ENCODE results near the gene KIF2C.
"Not testable (repeated sequence)": the region's sequence is repeated elsewhere in the genome, so short reads cannot be mapped to it uniquely, and the experiment has no call there.

Gene KIF2C

GRCh38 chr1:44724955-44725698, 14.5 kb upstream of the KIF2C start:
- Mint-ChIP-seq H3K27me3 (ENCODE audit: low read depth) (no peaks in the 10 kb centered on the region), H3K27ac (peak overlapping the region; percentile 43), H3K4me1 (ENCODE audit: low read depth) (peaks cover 47% of the 10 kb centered on the region), H3K4me3 (peak overlapping the region; percentile 64), H3K36me3 (ENCODE audit: low read depth) (peaks cover 1% of the 10 kb centered on the region), H3K9me3 (no peaks in the 10 kb centered on the region)

GRCh38 chr1:44730741-44731512, 8.7 kb upstream of the KIF2C start, which contains the start of gene RNU5D-1:
Gene RNU5D-1, minus strand, starts transcription at chr1:44731170.
- Mint-ChIP-seq H3K9me3 (no peaks in the 10 kb centered on the region), H3K27ac (peak within 1 kb of the TSS; percentile 99), H3K27me3 (ENCODE audit: low read depth) (no peaks in the 10 kb centered on the region), H3K4me3 (peak within 1 kb of the TSS; percentile 79), H3K36me3 (ENCODE audit: low read depth) (no peaks in the 10 kb centered on the region), H3K4me1 (ENCODE audit: low read depth) (peaks cover 27% of the 10 kb centered on the region)

GRCh38 chr1:44733365-44733764, 6.3 kb upstream of the KIF2C start:
- Mint-ChIP-seq H3K27me3 (ENCODE audit: low read depth) (no peaks in the 10 kb centered on the region), H3K9me3 (no peaks in the 10 kb centered on the region), H3K4me1 (ENCODE audit: low read depth) (peaks cover 16% of the 10 kb centered on the region), H3K36me3 (ENCODE audit: low read depth) (no peaks in the 10 kb centered on the region), H3K4me3 (no peak overlapping the region), H3K27ac (no peak overlapping the region)

- Mint-ChIP-seq H3K27me3 (ENCODE audit: low read depth) (no peaks in the 10 kb centered on the region), H3K9me3 (no peaks in the 10 kb centered on the region), H3K36me3 (ENCODE audit: low read depth) (no peaks in the 10 kb centered on the region), H3K4me3 (no peak overlapping the region), H3K4me1 (ENCODE audit: low read depth) (peaks cover 16% of the 10 kb centered on the region), H3K27ac (no peak overlapping the region)
Observed at GRCh38 chr1:44733784-44734183, 5.9 kb upstream of the KIF2C start.

GRCh38 chr1:44735992-44736391, 3.6 kb upstream of the KIF2C start:
- H3K27ac Mint-ChIP-seq = no peak overlapping the region
- no peaks in the 10 kb centered on the region for H3K27me3 Mint-ChIP-seq (ENCODE audit: low read depth)
- peaks cover 15% of the 10 kb centered on the region for H3K4me1 Mint-ChIP-seq (ENCODE audit: low read depth)

GRCh38 chr1:44738953-44739306, 707 bp upstream of the KIF2C start:
- Mint-ChIP-seq H3K4me1 (ENCODE audit: low read depth) (peaks cover 22% of the 10 kb centered on the region), H3K4me3 (peak overlapping the region; percentile 89), H3K36me3 (ENCODE audit: low read depth) (peaks cover 13% of the 10 kb centered on the region), H3K27ac (peak overlapping the region; percentile 83)
- H3K9me3 Mint-ChIP-seq; H3K27me3 Mint-ChIP-seq (ENCODE audit: low read depth): not testable (repeated sequence)

More at GRCh38 chr1:44735992-44736391, 3.6 kb upstream of the KIF2C start:
- Mint-ChIP-seq H3K9me3 (no peaks in the 10 kb centered on the region), H3K36me3 (ENCODE audit: low read depth) (peaks cover 1% of the 10 kb centered on the region), H3K4me3 (no peak overlapping the region)

GRCh38 chr1:44740179-44740617, 561 bp downstream of the KIF2C start:
- Mint-ChIP-seq H3K9me3 (no peaks in the 10 kb centered on the region), H3K27me3 (ENCODE audit: low read depth) (no peaks in the 10 kb centered on the region), H3K36me3 (ENCODE audit: low read depth) (peaks cover 14% of the 10 kb centered on the region), H3K4me1 (ENCODE audit: low read depth) (peaks cover 29% of the 10 kb centered on the region), H3K27ac (peak overlapping the region; percentile 83), H3K4me3 (peak overlapping the region; percentile 89)

- Mint-ChIP-seq H3K4me1 (ENCODE audit: low read depth) (peaks cover 38% of the 10 kb centered on the region), H3K4me3 (peak overlapping the region; percentile 67), H3K27ac (peak overlapping the region; percentile 80), H3K27me3 (ENCODE audit: low read depth) (no peaks in the 10 kb centered on the region), H3K36me3 (ENCODE audit: low read depth) (peaks cover 25% of the 10 kb centered on the region), H3K9me3 (no peaks in the 10 kb centered on the region)
Observed at GRCh38 chr1:44743211-44743610, 3.6 kb downstream of the KIF2C start.

GRCh38 chr1:44747878-44748277, 8.2 kb downstream of the KIF2C start:
- Mint-ChIP-seq H3K36me3 (ENCODE audit: low read depth) (peaks cover 31% of the 10 kb centered on the region), H3K27me3 (ENCODE audit: low read depth) (no peaks in the 10 kb centered on the region), H3K27ac (peak overlapping the region; percentile 50), H3K9me3 (no peaks in the 10 kb centered on the region), H3K4me3 (no peak overlapping the region), H3K4me1 (ENCODE audit: low read depth) (peaks cover 26% of the 10 kb centered on the region)

- H3K27me3 Mint-ChIP-seq (ENCODE audit: low read depth) = no peaks in the 10 kb centered on the region
- H3K4me3 Mint-ChIP-seq = no peak overlapping the region
- H3K27ac Mint-ChIP-seq = no peak overlapping the region
- H3K4me1 Mint-ChIP-seq (ENCODE audit: low read depth) = peaks cover 4% of the 10 kb centered on the region
- peaks cover 55% of the 10 kb centered on the region for H3K36me3 Mint-ChIP-seq (ENCODE audit: low read depth)
- H3K9me3 Mint-ChIP-seq = no peaks in the 10 kb centered on the region
Observed at GRCh38 chr1:44757420-44757819, 17.8 kb downstream of the KIF2C start.

GRCh38 chr1:44759077-44759476, 19.4 kb downstream of the KIF2C start:
- Mint-ChIP-seq H3K4me3 (no peak overlapping the region), H3K36me3 (ENCODE audit: low read depth) (peaks cover 54% of the 10 kb centered on the region), H3K27me3 (ENCODE audit: low read depth) (no peaks in the 10 kb centered on the region), H3K9me3 (no peaks in the 10 kb centered on the region), H3K27ac (peak overlapping the region; percentile 19), H3K4me1 (ENCODE audit: low read depth) (peaks cover 4% of the 10 kb centered on the region)

GRCh38 chr1:44760876-44761275, 21.2 kb downstream of the KIF2C start:
- no peak overlapping the region for H3K4me3 Mint-ChIP-seq
- peaks cover 45% of the 10 kb centered on the region for H3K36me3 Mint-ChIP-seq (ENCODE audit: low read depth)
- no peak overlapping the region for H3K27ac Mint-ChIP-seq
- H3K4me1 Mint-ChIP-seq (ENCODE audit: low read depth) = peaks cover 4% of the 10 kb centered on the region
- H3K27me3 Mint-ChIP-seq (ENCODE audit: low read depth) = no peaks in the 10 kb centered on the region
- H3K9me3 Mint-ChIP-seq = no peaks in the 10 kb centered on the region

- H3K9me3 Mint-ChIP-seq; H3K27me3 Mint-ChIP-seq (ENCODE audit: low read depth); H3K4me3 Mint-ChIP-seq; H3K4me1 Mint-ChIP-seq (ENCODE audit: low read depth); H3K27ac Mint-ChIP-seq: not testable (repeated sequence)
- peaks cover 21% of the 10 kb centered on the region for H3K36me3 Mint-ChIP-seq (ENCODE audit: low read depth)
Observed at GRCh38 chr1:44766421-44766820, 26.8 kb downstream of the KIF2C start.

GRCh38 chr1:44775078-44775929, 35.7 kb downstream of the KIF2C start, which contains the start of gene RPS8:
Gene RPS8, plus strand, starts transcription at chr1:44775540. Its CDS starts 57 bp downstream, at chr1:44775597.
- Mint-ChIP-seq H3K4me3 (peak within 1 kb of the TSS; percentile 90), H3K27ac (peak within 1 kb of the TSS; percentile 94), H3K9me3 (no peaks in the 10 kb centered on the region), H3K4me1 (ENCODE audit: low read depth) (peaks cover 30% of the 10 kb centered on the region), H3K27me3 (ENCODE audit: low read depth) (no peaks in the 10 kb centered on the region), H3K36me3 (ENCODE audit: low read depth) (peaks cover 36% of the 10 kb centered on the region)

Data from T-helper 1 cell treated with Interleukin-12 subunit alpha and Interleukin-12 subunit beta and Interleukin-4 antibody, amounts not matched to agents 30 μg/mL and 1 μg/mL, for 36 hours (primary cell).